B cell (primary cell): ENCODE results near the gene CCDC107. TPM values are rescaled to one million over a fixed set of nuclear protein-coding genes. Genes with fewer than 3 reads are reported as not detected.

ENCODE experiments used
- ATAC-seq: fragments of 200-7000 bp; cut with Tn5 transposase; one replicate; pipeline ENCODE4 v1.10.0; 2021; ENCODE audit warnings: low read depth, mild to moderate bottlenecking, moderate number of reproducible peaks, moderate library complexity
- CTCF ChIA-PET: fragments of 350-600 bp; sonication (Branson Sonifier 250); formaldehyde crosslinking; loops from one replicate; lab custom pipeline; 2021; ENCODE audit warnings: antibody characterized with exemption, inconsistent platforms; lab: Charles Lee
- POLR2A ChIA-PET: fragments of 350-600 bp; sonication (Branson Sonifier 250); formaldehyde crosslinking; loops from one replicate; lab custom pipeline; 2021; ENCODE audit warnings: antibody characterized with exemption; lab: Charles Lee
- DNase-seq: peaks from one replicate; pipeline ENCODE4 v3.0.0; 2013
- H2AFZ ChIP-seq: 2 replicates; pipeline ENCODE4 v1.6.1; 2012; ENCODE audit warnings: mild to moderate bottlenecking, low read depth, low read length; ENCODE audit not compliant: insufficient read depth, poor library complexity, severe bottlenecking
- H3K27ac ChIP-seq, 2 donors: 1 replicate in 1 of 2; 2 replicates in 1 of 2; pipeline ENCODE4 v1.5.1; 2012 to 2013; ENCODE audit warnings: low read length in 2 of 2, mild to moderate bottlenecking in 2 of 2, moderate library complexity in 1 of 2
- H3K27me3 ChIP-seq, 4 experiments: fragments of 200-600 bp in 1 of 4; sonication (generic) in 1 of 4; replicated peaks in 1 of 4; 1 replicate in 2 of 4; 2 replicates in 2 of 4; pipeline versions ENCODE4 v1.6.1 to v1.7.0; 2013 to 2016; ENCODE audit warnings: low read length in 3 of 4, mild to moderate bottlenecking in 2 of 4, mixed read lengths in 1 of 4, moderate library complexity in 1 of 4; ENCODE audit not compliant: insufficient read depth in 4 of 4, control insufficient read depth in 3 of 4; ENCODE audit errors: control extremely low read depth in 1 of 4
- H3K36me3 ChIP-seq, 2 experiments: replicated peaks in 1 of 2; 1 replicate in 1 of 2; 2 replicates in 1 of 2; pipeline versions ENCODE4 v1.6.1 to v1.7.1; 2013; ENCODE audit warnings: low read length in 1 of 2; ENCODE audit not compliant: insufficient read depth in 2 of 2, control insufficient read depth in 1 of 2; ENCODE audit errors: control extremely low read depth in 1 of 2, extremely low read depth in 1 of 2
- H3K4me1 ChIP-seq, 2 donors: fragments of 200-600 bp in 1 of 2; sonication (generic) in 1 of 2; 1 replicate in 1 of 2; 2 replicates in 1 of 2; pipeline versions ENCODE4 v1.5.1 to v1.6.1; 2013 to 2017; ENCODE audit warnings: low read length in 2 of 2; ENCODE audit not compliant: control insufficient read depth in 2 of 2, insufficient read depth in 2 of 2
- H3K4me2 ChIP-seq: replicated peaks from 2 replicates; pipeline ENCODE3; 2012; ENCODE audit warnings: mild to moderate bottlenecking, low read depth, low read length; ENCODE audit not compliant: poor library complexity, severe bottlenecking
- H3K4me3 ChIP-seq, 5 experiments: fragments of 200-600 bp in 1 of 5; sonication (generic) in 1 of 5; 1 replicate in 3 of 5; 2 replicates in 2 of 5; pipeline versions ENCODE4 v1.5.1 to v1.7.0; 2011 to 2016; ENCODE audit warnings: low read length in 4 of 5, mild to moderate bottlenecking in 4 of 5, low read depth in 2 of 5, control low read depth in 1 of 5, moderate library complexity in 1 of 5; ENCODE audit not compliant: insufficient read depth in 1 of 5; ENCODE audit errors: control extremely low read depth in 1 of 5, extremely low read depth in 1 of 5
- H3K79me2 ChIP-seq: fragments of 200-600 bp; sonication (generic); one replicate; pipeline ENCODE4 v1.6.0; 2016; ENCODE audit warnings: low read length; ENCODE audit not compliant: control insufficient read depth, insufficient read depth
- H3K9ac ChIP-seq: fragments of 200-600 bp; sonication (generic); 2 replicates; pipeline ENCODE4 v1.6.1; 2017; ENCODE audit warnings: mild to moderate bottlenecking, low read length, moderate library complexity
- H3K9me3 ChIP-seq, 3 donors: one replicate each; pipeline versions ENCODE4 v1.6.1 to v1.7.1; 2013; ENCODE audit warnings: low read length in 2 of 3; ENCODE audit not compliant: control insufficient read depth in 2 of 3, insufficient read depth in 1 of 3; ENCODE audit errors: control extremely low read depth in 1 of 3
- H4K20me1 ChIP-seq: 2 replicates; pipeline ENCODE4 v1.6.0; 2012; ENCODE audit warnings: mild to moderate bottlenecking, low read length; ENCODE audit not compliant: insufficient read depth, control insufficient read depth, poor library complexity, severe bottlenecking
- H3K27ac Mint-ChIP-seq: one replicate; pipeline ENCODE4 v1.8.0; 2021; ENCODE audit warnings: mixed read lengths
- H3K27me3 Mint-ChIP-seq: one replicate; pipeline ENCODE4 v1.8.0; 2021; ENCODE audit warnings: mixed read lengths
- H3K4me1 Mint-ChIP-seq: one replicate; pipeline ENCODE4 v1.8.0; 2021; ENCODE audit warnings: mixed read lengths
- H3K4me3 Mint-ChIP-seq: one replicate; pipeline ENCODE4 v1.8.0; 2021; ENCODE audit warnings: mixed read lengths
- H3K9me3 Mint-ChIP-seq: one replicate; pipeline ENCODE4 v1.8.0; 2022; ENCODE audit warnings: mixed read lengths; ENCODE audit not compliant: insufficient read depth
- EZH2 ChIP-seq: IDR thresholded peaks from 2 replicates; pipeline ENCODE4 v1.6.1; 2012; ENCODE audit warnings: borderline replicate concordance, low read depth, mild to moderate bottlenecking, moderate library complexity, low read length; ENCODE audit not compliant: insufficient read depth, poor library complexity, severe bottlenecking
- WGBS: methylation state at CpG from one replicate; pipeline ENCODE4 v1.1.5; 2013; ENCODE audit warnings: missing lambda C conversion rate; ENCODE audit not compliant: insufficient coverage; 5-methylcytosine and 5-hydroxymethylcytosine counted together
- intact Hi-C: fragments of 100-400 bp; cut with micrococcal nuclease; formaldehyde crosslinking; loops from one replicate; pipeline ENCODE4 v1.10.0; 2022
- polyA plus RNA-seq: library from polyadenylated mRNA; depleted of rRNA; stranded (reverse); fragments of >200 nt; gene quantifications from 2 replicates; pipeline ENCODE4 v1.2.3, GENCODE V29; 2012
- total RNA-seq, 2 donors: library from RNA; stranded (reverse); fragments of 120-200 nt in 1 of 2; gene quantifications; 1 replicate in 1 of 2; 2 replicates in 1 of 2; pipeline versions ENCODE4 v1.2.3 to v1.2.4, GENCODE V29; 2013 to 2022
- TF ChIP-seq, protein P1 (sequence below): fragments of 200-600 bp; IDR thresholded peaks from one replicate; pipeline ENCODE4 v1.8.0; 2022; ENCODE audit warnings: antibody characterized with exemption, mild to moderate bottlenecking

Gene CCDC107
- total and polyA plus RNA-seq, 2 donors (not counting 1 experiment from before 2014, with no cell fraction given), result 22.5 to 33.8 TPM

- Histone ChIP-seq H2AFZ (no peak overlapping the region), H3K9me3 (peaks cover 0 to 3% (median 0%) of the 10 kb centered on the region in 3 donors), H3K9ac (peak overlapping the region; percentile 84), H3K4me2 (peak overlapping the region; percentile 91), H4K20me1 (no peaks in the 10 kb centered on the region), H3K4me3 (peak overlapping the region; percentile 84 to 93 (median 87)), H3K27ac (peak overlapping the region; percentile 99 to 100), H3K36me3 (peaks cover 0 to 14% of the 10 kb centered on the region in 2 experiments), H3K4me1 (peaks cover 42 to 67% of the 10 kb centered on the region in 2 donors), H3K79me2 (peaks cover 22% of the 10 kb centered on the region), H3K27me3 (no peaks in the 10 kb centered on the region)
- ATAC-seq (no peak), DNase-seq (peak; percentile 48)
- POLR2A ChIA-PET, result interaction anchor here (0.6 to 4.6 kb wide), 10 partner anchors 11 to 98 kb away, joined by 4 to 62 read pairs (median 14); partner anchors contain the start of genes CD72, CREB3, SIT1 and TESK1
- CTCF ChIA-PET, result interaction anchor here (0.8 to 15.0 kb wide), 20 partner anchors 8 to 223 kb away, joined by 3 to 268 read pairs (median 9); partner anchors contain the start of genes CA9, CD72, CREB3 and SIT1
- H3K4me1 Mint-ChIP-seq, result peaks cover 76% of the 10 kb centered on the region
- TF ChIP-seq, protein P1, sequence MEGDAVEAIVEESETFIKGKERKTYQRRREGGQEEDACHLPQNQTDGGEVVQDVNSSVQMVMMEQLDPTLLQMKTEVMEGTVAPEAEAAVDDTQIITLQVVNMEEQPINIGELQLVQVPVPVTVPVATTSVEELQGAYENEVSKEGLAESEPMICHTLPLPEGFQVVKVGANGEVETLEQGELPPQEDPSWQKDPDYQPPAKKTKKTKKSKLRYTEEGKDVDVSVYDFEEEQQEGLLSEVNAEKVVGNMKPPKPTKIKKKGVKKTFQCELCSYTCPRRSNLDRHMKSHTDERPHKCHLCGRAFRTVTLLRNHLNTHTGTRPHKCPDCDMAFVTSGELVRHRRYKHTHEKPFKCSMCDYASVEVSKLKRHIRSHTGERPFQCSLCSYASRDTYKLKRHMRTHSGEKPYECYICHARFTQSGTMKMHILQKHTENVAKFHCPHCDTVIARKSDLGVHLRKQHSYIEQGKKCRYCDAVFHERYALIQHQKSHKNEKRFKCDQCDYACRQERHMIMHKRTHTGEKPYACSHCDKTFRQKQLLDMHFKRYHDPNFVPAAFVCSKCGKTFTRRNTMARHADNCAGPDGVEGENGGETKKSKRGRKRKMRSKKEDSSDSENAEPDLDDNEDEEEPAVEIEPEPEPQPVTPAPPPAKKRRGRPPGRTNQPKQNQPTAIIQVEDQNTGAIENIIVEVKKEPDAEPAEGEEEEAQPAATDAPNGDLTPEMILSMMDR, result no peak
- TF ChIP-seq EZH2, result no peak
- intact Hi-C loops, result loop anchor here (1.0 to 5.0 kb wide), 4 partner anchors 31 to 542 kb away; partner anchors contain the start of genes ATOSB, FAM221B and TMEM8B
- no peaks in the 10 kb centered on the region for H3K9me3 Mint-ChIP-seq
- 0% methylated on average over 3 of the region's 3 CpGs for WGBS
- peak overlapping the region; percentile 94 for H3K4me3 Mint-ChIP-seq
- peak overlapping the region; percentile 97 for H3K27ac Mint-ChIP-seq
- H3K27me3 Mint-ChIP-seq, result no peaks in the 10 kb centered on the region
Observed at GRCh38 chr9:35659340-35659739, 1.2 kb downstream of the CCDC107 start.

GRCh38 chr9:35660966-35661415 is 2.9 kb downstream of the CCDC107 start:
- H3K4me1 ChIP-seq, result peaks cover 51 to 79% of the 10 kb centered on the region in 2 donors
- no peak overlapping the region for H3K9ac ChIP-seq
- H3K4me3 ChIP-seq, result no peak overlapping the region
- no peak overlapping the region for H3K4me2 ChIP-seq
- ChIA-PET CTCF (interaction anchor here (0.9 to 15.0 kb wide), 12 partner anchors 8 to 221 kb away, joined by 3 to 268 read pairs (median 6); partner anchors contain the start of genes CD72 and SIT1), POLR2A (interaction anchor here (1.0 to 2.0 kb wide), 3 partner anchors 18 to 59 kb away, joined by 3 to 8 read pairs (median 3); no protein-coding TSS in a partner anchor)
- no peaks in the 10 kb centered on the region for H4K20me1 ChIP-seq
- H3K9me3 ChIP-seq, result peaks cover 0 to 3% (median 0%) of the 10 kb centered on the region in 3 donors
- Mint-ChIP-seq H3K9me3 (no peaks in the 10 kb centered on the region), H3K4me1 (peaks cover 78% of the 10 kb centered on the region), H3K27me3 (no peaks in the 10 kb centered on the region), H3K4me3 (peak overlapping the region; percentile 94), H3K27ac (peak overlapping the region; percentile 70)
- peaks cover 0 to 14% of the 10 kb centered on the region in 2 experiments for H3K36me3 ChIP-seq
- no peak overlapping the region for H2AFZ ChIP-seq
- ATAC-seq (no peak), DNase-seq (no peak)
- peak overlapping the region in 1 of 2 donors; percentile 69 for H3K27ac ChIP-seq
- intact Hi-C loops, result no loop called here
- TF ChIP-seq EZH2, result no peak
- TF ChIP-seq, protein P1, result no peak
- peaks cover 22% of the 10 kb centered on the region for H3K79me2 ChIP-seq
- H3K27me3 ChIP-seq, result no peaks in the 10 kb centered on the region
- WGBS, result 91% methylated on average over 5 of the region's 9 CpGs
